SK-N-SH (cell line): ENCODE measurements around the gene TPP2. TPM values are rescaled to one million over a fixed set of nuclear protein-coding genes. Genes with fewer than 3 reads are reported as not detected.

Experiments
- CTCF ChIA-PET: fragments of 300-600, 350-600 bp; formaldehyde crosslinking; extraction: SDS; loops from one replicate; lab custom pipeline; 2021; lab: Yijun Ruan, JAX
- POLR2A ChIA-PET: fragments of 350-600 bp; sonication (Branson Sonifier 250); formaldehyde crosslinking; extraction: SDS; loops from one replicate; lab custom pipeline; 2020; ENCODE audit warnings: antibody characterized with exemption, inconsistent platforms; lab: Yijun Ruan, JAX
- DNase-seq: peaks from one replicate; pipeline ENCODE4 v3.0.0; 2012
- H2AFZ ChIP-seq: fragments of 200-600 bp; sonication (generic); 2 replicates; pipeline ENCODE4 v1.8.1; 2016; ENCODE audit warnings: antibody characterized with exemption, mild to moderate bottlenecking, low read depth
- H3F3A ChIP-seq: fragments of 200-600 bp; sonication (generic); replicated peaks from 2 replicates; pipeline ENCODE3; 2016; ENCODE audit warnings: antibody characterized with exemption, mild to moderate bottlenecking; ENCODE audit not compliant: insufficient read depth
- H3K27ac ChIP-seq, 2 experiments: fragments of 200-500 bp in 1 of 2; fragments of 200-600 bp in 1 of 2; sonication (Bioruptor generic) in 1 of 2; sonication (generic), shearing (Covaris generic) in 1 of 2; 2 replicates each; pipeline versions ENCODE4 v1.5.1 to v1.6.1; 2014 to 2016; ENCODE audit warnings: low read depth in 2 of 2, inconsistent platforms in 1 of 2, low read length in 1 of 2, mild to moderate bottlenecking in 1 of 2, mixed read lengths in 1 of 2
- H3K27me3 ChIP-seq: fragments of 200-600 bp; sonication (generic), shearing (Covaris generic); 2 replicates; pipeline ENCODE4 v1.6.1; 2016; ENCODE audit warnings: mixed run types; ENCODE audit not compliant: insufficient read depth
- H3K36me3 ChIP-seq, 2 experiments: fragments of 200-500 bp in 1 of 2; fragments of 200-600 bp in 1 of 2; sonication (Bioruptor generic) in 1 of 2; sonication (generic) in 1 of 2; replicated peaks in 1 of 2; 2 replicates each; pipeline versions ENCODE3 to v1.5.1; 2014 to 2016; ENCODE audit warnings: low read length in 1 of 2, mild to moderate bottlenecking in 1 of 2; ENCODE audit not compliant: insufficient read depth in 2 of 2, control insufficient read depth in 1 of 2
- H3K4me1 ChIP-seq, 2 experiments: fragments of 200-500 bp in 1 of 2; fragments of 200-600 bp in 1 of 2; sonication (Bioruptor generic) in 1 of 2; sonication (generic), shearing (Covaris generic) in 1 of 2; 2 replicates each; pipeline versions ENCODE4 v1.5.1 to v1.6.1; 2014 to 2016; ENCODE audit warnings: low read depth in 1 of 2, low read length in 1 of 2, mixed run types in 1 of 2; ENCODE audit not compliant: insufficient read depth in 2 of 2, control insufficient read depth in 1 of 2
- H3K4me2 ChIP-seq: fragments of 200-600 bp; sonication (generic), shearing (Covaris generic); 2 replicates; pipeline ENCODE4 v1.6.1; 2017; ENCODE audit warnings: mixed run types
- H3K4me3 ChIP-seq, 2 experiments: fragments of 200-500 bp in 1 of 2; fragments of 200-600 bp in 1 of 2; sonication (Bioruptor generic) in 1 of 2; sonication (generic), shearing (Covaris generic) in 1 of 2; 2 replicates each; pipeline versions ENCODE4 v1.5.1 to v1.8.1; 2014 to 2016; ENCODE audit warnings: low read depth in 2 of 2, inconsistent platforms in 1 of 2, low read length in 1 of 2, mild to moderate bottlenecking in 1 of 2, mixed read lengths in 1 of 2, moderate library complexity in 1 of 2
- H3K79me2 ChIP-seq: fragments of 200-600 bp; sonication (generic); 2 replicates; pipeline ENCODE4 v1.8.1; 2017; ENCODE audit warnings: mild to moderate bottlenecking; ENCODE audit not compliant: insufficient read depth
- H3K9ac ChIP-seq: fragments of 200-600 bp; sonication (generic); 2 replicates; pipeline ENCODE4 v1.6.1; 2017; ENCODE audit warnings: mixed run types
- H3K9me2 ChIP-seq: fragments of 200-600 bp; sonication (generic); 2 replicates; pipeline ENCODE4 v1.6.1; 2017; ENCODE audit warnings: mixed run types
- H3K9me3 ChIP-seq: fragments of 200-600 bp; sonication (generic); 2 replicates; pipeline ENCODE4 v1.6.1; 2017; ENCODE audit warnings: mixed run types, mild to moderate bottlenecking, moderate library complexity
- H4K20me1 ChIP-seq: fragments of 200-600 bp; sonication (generic); 2 replicates; pipeline ENCODE4 v1.6.1; 2017; ENCODE audit warnings: mild to moderate bottlenecking, mixed run types; ENCODE audit not compliant: insufficient read depth
- CHD2 ChIP-seq: fragments of 150-350 bp; IDR thresholded peaks from 2 replicates; pipeline ENCODE4 v1.6.1; 2018; ENCODE audit warnings: low read length; ENCODE audit not compliant: partially characterized antibody
- EP300 ChIP-seq, 2 experiments: IDR thresholded peaks; 2 replicates each; pipeline versions ENCODE4 v1.4.0 to v1.6.1; 2012; ENCODE audit warnings: borderline replicate concordance in 1 of 2, low read depth in 1 of 2, low read length in 1 of 2
- EZH2phosphoT487 ChIP-seq: fragments of 200-600 bp; sonication (generic); IDR thresholded peaks from 2 replicates; pipeline ENCODE4 v1.6.1; 2017; ENCODE audit warnings: low read depth, mixed run types, mild to moderate bottlenecking, antibody characterized with exemption, moderate library complexity, borderline replicate concordance
- FOSL2 ChIP-seq: IDR thresholded peaks from 2 replicates; pipeline ENCODE4 v1.4.0; 2012; ENCODE audit warnings: low read depth, mild to moderate bottlenecking, moderate library complexity, borderline replicate concordance
- FOXM1 ChIP-seq: IDR thresholded peaks from 2 replicates; pipeline ENCODE4 v1.4.0; 2012; ENCODE audit warnings: low read depth, mild to moderate bottlenecking
- GABPA ChIP-seq: IDR thresholded peaks from 2 replicates; pipeline ENCODE4 v1.4.0; 2012; ENCODE audit warnings: low read depth, mild to moderate bottlenecking
- GATA2 ChIP-seq: sonication (generic); formaldehyde crosslinking; IDR thresholded peaks from 2 replicates; pipeline ENCODE4 v1.5.0; 2020; ENCODE audit warnings: mild to moderate bottlenecking, missing genetic modification reagents
- MAX ChIP-seq: IDR thresholded peaks from 2 replicates; pipeline ENCODE4 v1.4.0; 2012; ENCODE audit warnings: low read depth
- MEF2A ChIP-seq: IDR thresholded peaks from 2 replicates; pipeline ENCODE4 v1.4.0; 2012; ENCODE audit warnings: low read depth, borderline replicate concordance
- MXI1 ChIP-seq: IDR thresholded peaks from 2 replicates; pipeline ENCODE4 v1.6.1; 2012; ENCODE audit warnings: mild to moderate bottlenecking, low read depth, low read length, improper control_type of control experiment
- NFIC ChIP-seq: IDR thresholded peaks from 2 replicates; pipeline ENCODE4 v1.4.0; 2012; ENCODE audit warnings: borderline replicate concordance
- RAD21 ChIP-seq: IDR thresholded peaks from 2 replicates; pipeline ENCODE4 v1.6.1; 2012; ENCODE audit warnings: mild to moderate bottlenecking, low read length
- RCOR1 ChIP-seq: fragments of 150-350 bp; IDR thresholded peaks from 2 replicates; pipeline ENCODE4 v1.6.1; 2017; ENCODE audit warnings: antibody characterized with exemption, low read length
- RXRA ChIP-seq: IDR thresholded peaks from 2 replicates; pipeline ENCODE4 v1.4.0; 2012; ENCODE audit warnings: low read depth, mild to moderate bottlenecking, borderline replicate concordance
- SMC3 ChIP-seq: IDR thresholded peaks from 2 replicates; pipeline ENCODE4 v1.6.1; 2012; ENCODE audit warnings: low read depth, low read length, improper control_type of control experiment
- TAF1 ChIP-seq: IDR thresholded peaks from 2 replicates; pipeline ENCODE4 v1.6.1; 2012; ENCODE audit warnings: low read depth, mild to moderate bottlenecking, low read length, moderate library complexity, borderline replicate concordance
- TCF12 ChIP-seq: IDR thresholded peaks from 2 replicates; pipeline ENCODE4 v1.4.0; 2012
- YY1 ChIP-seq: IDR thresholded peaks from 2 replicates; pipeline ENCODE4 v1.4.0; 2012; ENCODE audit warnings: low read depth, mild to moderate bottlenecking
- ZBTB33 ChIP-seq: IDR thresholded peaks from 2 replicates; pipeline ENCODE4 v1.4.0; 2012; ENCODE audit warnings: low read depth, borderline replicate concordance
- WGBS: methylation state at CpG from one replicate; pipeline ENCODE4 v1.1.6; 2017; ENCODE audit warnings: low lambda C conversion rate; 5-methylcytosine and 5-hydroxymethylcytosine counted together
- polyA plus RNA-seq, 3 experiments: library from polyadenylated mRNA; depleted of rRNA; stranded (reverse); fragments of >200 nt; gene quantifications; 2 replicates each; pipeline ENCODE4 v1.2.3, GENCODE V29; 2012
- TF ChIP-seq, protein P1 (sequence below): IDR thresholded peaks from 2 replicates; pipeline ENCODE4 v1.6.1; 2012; ENCODE audit warnings: mild to moderate bottlenecking, low read depth, low read length, moderate library complexity
- TF ChIP-seq, protein P2 (sequence below): fragments of 150-350 bp; IDR thresholded peaks from 2 replicates; pipeline ENCODE4 v1.6.1; 2017; ENCODE audit warnings: antibody characterized with exemption, low read length, low read depth, borderline replicate concordance

The TPP2 gene
- polyA plus RNA-seq, 1 of the 3 experiments (the other 2 are of a cell fraction) = 8.3 TPM

GRCh38 chr13:102724923-102725322 is 128.1 kb downstream of the TPP2 start (continued):
- TF ChIP-seq ZBTB33 (no peak), RXRA (no peak), TAF1 (no peak), GABPA (no peak), YY1 (no peak), MEF2A (no peak), SMC3 (peak; percentile 72), FOSL2 (no peak), MXI1 (peak; percentile 70; the same call in 1 of the 2 replicates), EP300 (IDR thresholded peaks at IDR 0.05; ENCODE audit: borderline replicate concordance in 1 of 2, low read depth in 1 of 2, low read length in 1 of 2) (no peak), FOXM1 (no peak), MAX (no peak)
- TF ChIP-seq, protein P1, sequence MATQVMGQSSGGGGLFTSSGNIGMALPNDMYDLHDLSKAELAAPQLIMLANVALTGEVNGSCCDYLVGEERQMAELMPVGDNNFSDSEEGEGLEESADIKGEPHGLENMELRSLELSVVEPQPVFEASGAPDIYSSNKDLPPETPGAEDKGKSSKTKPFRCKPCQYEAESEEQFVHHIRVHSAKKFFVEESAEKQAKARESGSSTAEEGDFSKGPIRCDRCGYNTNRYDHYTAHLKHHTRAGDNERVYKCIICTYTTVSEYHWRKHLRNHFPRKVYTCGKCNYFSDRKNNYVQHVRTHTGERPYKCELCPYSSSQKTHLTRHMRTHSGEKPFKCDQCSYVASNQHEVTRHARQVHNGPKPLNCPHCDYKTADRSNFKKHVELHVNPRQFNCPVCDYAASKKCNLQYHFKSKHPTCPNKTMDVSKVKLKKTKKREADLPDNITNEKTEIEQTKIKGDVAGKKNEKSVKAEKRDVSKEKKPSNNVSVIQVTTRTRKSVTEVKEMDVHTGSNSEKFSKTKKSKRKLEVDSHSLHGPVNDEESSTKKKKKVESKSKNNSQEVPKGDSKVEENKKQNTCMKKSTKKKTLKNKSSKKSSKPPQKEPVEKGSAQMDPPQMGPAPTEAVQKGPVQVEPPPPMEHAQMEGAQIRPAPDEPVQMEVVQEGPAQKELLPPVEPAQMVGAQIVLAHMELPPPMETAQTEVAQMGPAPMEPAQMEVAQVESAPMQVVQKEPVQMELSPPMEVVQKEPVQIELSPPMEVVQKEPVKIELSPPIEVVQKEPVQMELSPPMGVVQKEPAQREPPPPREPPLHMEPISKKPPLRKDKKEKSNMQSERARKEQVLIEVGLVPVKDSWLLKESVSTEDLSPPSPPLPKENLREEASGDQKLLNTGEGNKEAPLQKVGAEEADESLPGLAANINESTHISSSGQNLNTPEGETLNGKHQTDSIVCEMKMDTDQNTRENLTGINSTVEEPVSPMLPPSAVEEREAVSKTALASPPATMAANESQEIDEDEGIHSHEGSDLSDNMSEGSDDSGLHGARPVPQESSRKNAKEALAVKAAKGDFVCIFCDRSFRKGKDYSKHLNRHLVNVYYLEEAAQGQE = no peak
- TF ChIP-seq, all 33 proteins: peak for 4

DNA sequence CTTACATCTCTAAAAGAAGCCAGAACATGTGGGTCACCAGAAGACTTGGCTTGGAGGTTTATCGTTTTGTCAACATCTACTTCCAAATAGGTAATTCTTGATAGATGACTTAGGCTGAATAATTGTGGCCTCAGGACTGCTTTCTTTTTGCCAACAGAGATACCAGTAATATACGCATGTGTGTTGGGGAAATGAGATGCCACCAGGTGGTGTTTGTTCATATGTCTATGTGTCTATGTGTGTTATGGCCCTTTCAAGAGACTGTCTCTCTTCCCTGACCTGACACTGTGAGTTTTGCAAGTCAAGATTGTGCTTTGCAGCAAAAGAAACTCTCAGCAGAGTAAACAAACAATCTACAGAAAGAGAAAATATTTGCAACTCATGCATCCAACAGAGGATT is 129.6 kb downstream of the TPP2 start:
- 83% methylated on average over 2 of the region's 2 CpGs for WGBS
- no peak overlapping the region for H3K9ac ChIP-seq
- CTCF ChIA-PET = interaction anchor here (0.8 to 2.4 kb wide), 4 partner anchors 42 to 147 kb away, joined by 3 to 19 read pairs (median 6); no protein-coding TSS in a partner anchor
- TF ChIP-seq TCF12 (no peak), TAF1 (no peak), GATA2 (no peak), RAD21 (peak; percentile 28; the same call in 1 of the 2 replicates), CHD2 (no peak), RCOR1 (no peak), NFIC (no peak), RXRA (no peak), EZH2phosphoT487 (no peak), SMC3 (peak; percentile 15; the same call in 1 of the 2 replicates), GABPA (no peak)
- TF ChIP-seq, protein P2, sequence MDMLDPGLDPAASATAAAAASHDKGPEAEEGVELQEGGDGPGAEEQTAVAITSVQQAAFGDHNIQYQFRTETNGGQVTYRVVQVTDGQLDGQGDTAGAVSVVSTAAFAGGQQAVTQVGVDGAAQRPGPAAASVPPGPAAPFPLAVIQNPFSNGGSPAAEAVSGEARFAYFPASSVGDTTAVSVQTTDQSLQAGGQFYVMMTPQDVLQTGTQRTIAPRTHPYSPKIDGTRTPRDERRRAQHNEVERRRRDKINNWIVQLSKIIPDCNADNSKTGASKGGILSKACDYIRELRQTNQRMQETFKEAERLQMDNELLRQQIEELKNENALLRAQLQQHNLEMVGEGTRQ = no peak
- TF ChIP-seq, protein P1 = no peak

More for the DNA sequence above, 129.6 kb downstream of the TPP2 start:
- Histone ChIP-seq H3K36me3 (no peaks in the 10 kb centered on the region), H3K4me1 (no peaks in the 10 kb centered on the region; a peak in 1 of 4 replicates), H3K9me2 (no peaks in the 10 kb centered on the region), H3K79me2 (no peaks in the 10 kb centered on the region), H3F3A (no peaks in the 10 kb centered on the region), H3K27ac (no peak overlapping the region), H2AFZ (no peak overlapping the region), H4K20me1 (no peaks in the 10 kb centered on the region), H3K27me3 (no peaks in the 10 kb centered on the region), H3K4me3 (no peak overlapping the region), H3K9me3 (no peaks in the 10 kb centered on the region), H3K4me2 (no peak overlapping the region)
- POLR2A ChIA-PET = no interaction called here
- DNase-seq = no peak
